Smooth muscle cell of the brain vasculature (primary cell): ENCODE results near the gene PIP5K1A.
"Not testable (repeated sequence)": the region's sequence is repeated elsewhere in the genome, so short reads cannot be mapped to it uniquely, and the experiment has no call there.

ENCODE experiments used
- DNase-seq: peaks from one replicate; pipeline ENCODE4 v3.0.0-alpha.2; 2012; ENCODE audit warnings: low read depth, low spot score

The PIP5K1A gene

GRCh38 chr1:151192047-151192446 lies 6.3 kb upstream of the PIP5K1A start:
- DNase-seq = no peak

DNA sequence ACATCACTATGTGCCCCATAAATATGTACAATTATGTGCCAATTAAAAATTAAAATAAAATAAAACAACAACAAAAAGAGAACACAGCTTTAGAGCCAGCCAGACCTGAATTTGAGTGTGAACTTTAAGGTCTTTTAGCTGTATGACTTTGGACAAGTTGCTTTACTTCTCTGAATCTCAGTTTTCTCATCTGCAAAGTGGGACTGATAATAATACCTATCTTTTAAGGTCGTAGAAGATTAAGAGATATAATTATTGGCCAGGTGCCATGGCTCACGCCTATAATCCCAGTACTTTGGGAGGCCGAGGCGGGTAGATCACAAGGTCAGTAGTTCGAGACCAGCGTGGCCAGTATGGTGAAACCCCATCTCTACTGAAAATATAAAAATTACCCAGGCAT lies 5.0 kb upstream of the PIP5K1A start:
- no peak for DNase-seq

- DNase-seq = no peak
Observed at GRCh38 chr1:151193856-151194255, 4.5 kb upstream of the PIP5K1A start.

DNA sequence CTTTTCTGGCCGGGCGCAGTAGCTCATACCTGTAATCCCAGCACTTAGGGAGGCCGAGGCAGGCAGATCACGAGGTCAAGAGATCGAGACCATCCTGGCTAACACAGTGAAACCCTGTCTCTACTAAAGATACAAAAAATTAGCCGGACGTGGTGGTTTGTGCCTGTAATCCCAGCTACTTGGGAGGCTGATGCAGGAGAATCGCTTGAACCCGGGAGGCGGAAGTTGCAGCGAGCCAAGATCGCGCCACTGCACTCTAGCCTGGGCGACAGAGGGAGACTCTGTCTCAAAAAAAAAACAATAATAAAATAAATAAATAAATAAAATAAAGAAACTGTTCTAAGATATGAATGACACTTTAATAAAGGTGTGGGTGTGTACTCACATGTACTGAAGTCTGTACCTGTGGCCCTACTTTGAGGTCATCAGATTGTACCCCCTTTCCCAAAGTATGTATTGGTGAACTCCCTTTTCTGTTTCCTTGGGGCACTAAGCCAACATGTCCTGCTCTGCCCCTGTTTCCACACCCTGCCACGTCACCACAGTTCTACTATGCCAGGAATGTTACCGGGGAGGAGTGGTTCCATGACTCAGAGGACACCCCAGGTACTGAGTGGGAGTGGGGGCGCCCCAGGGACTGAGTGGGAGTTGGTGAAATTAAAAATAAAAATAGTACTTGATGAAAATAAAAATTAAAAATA lies 3.3 kb upstream of the PIP5K1A start:
- DNase-seq = not testable (repeated sequence)

- peak; percentile 79 for DNase-seq
Observed at GRCh38 chr1:151196292-151196800, 2.0 kb upstream of the PIP5K1A start.

- DNase-seq = no peak
Observed at GRCh38 chr1:151197863-151198253, 494 bp upstream of the PIP5K1A start.

DNA sequence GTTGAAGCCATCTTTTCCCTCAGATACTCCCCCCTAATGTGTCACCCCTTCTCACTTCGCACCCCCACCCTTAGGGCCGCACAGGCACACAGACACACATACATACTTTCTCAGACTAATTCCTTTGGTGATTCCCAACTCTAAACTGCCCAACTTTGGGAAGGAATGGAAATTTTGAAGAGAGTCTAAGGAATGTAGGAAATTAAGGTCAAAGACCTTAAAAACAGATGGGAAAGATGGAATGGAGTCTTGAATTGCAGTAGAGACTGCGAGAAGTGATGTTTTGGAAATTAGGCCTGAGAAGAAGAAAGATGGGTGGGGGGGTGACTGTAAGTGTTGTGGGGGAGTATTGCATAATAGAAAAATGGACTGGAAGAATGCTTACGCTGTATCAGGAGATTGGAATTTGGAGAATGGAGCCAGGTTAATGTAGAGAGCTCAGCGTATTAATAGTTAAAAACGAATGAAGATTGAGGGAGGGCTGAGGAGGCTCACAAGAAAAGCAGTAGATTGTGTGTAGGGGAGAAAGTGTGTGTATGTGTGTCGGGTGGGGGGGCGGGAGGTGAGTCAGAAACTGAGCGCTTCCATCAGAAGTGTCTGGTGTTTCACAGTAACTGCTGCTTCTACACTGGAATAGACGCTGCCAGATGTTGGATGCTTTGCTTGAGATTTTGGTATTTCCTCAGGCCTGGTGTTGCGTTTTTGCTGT lies 1.7 kb downstream of the PIP5K1A start:
- no peak for DNase-seq

GRCh38 chr1:151205381-151205965 lies 7.1 kb downstream of the PIP5K1A start:
- DNase-seq = not testable (repeated sequence)

DNA sequence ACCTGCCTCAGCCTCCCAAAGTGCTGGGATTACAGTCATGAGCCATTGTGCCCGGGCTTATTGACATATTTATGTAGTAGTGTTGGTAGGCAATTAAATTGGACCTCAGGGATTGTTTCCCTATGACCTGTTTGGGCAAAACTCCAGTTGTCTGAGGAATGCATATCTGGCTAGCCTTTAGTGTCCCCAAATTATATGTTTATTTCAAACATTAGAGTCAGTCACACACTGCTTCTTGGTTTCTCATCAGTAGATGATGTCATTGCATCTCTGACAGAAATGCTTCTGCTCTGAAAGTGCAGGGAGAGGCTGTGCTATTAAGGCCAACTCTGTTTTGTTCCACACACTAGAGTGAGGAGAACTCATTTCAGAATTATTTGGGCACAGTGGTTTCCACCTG lies 12.5 kb downstream of the PIP5K1A start:
- DNase-seq = no peak

GRCh38 chr1:151211972-151212705 lies 13.8 kb downstream of the PIP5K1A start:
- no peak for DNase-seq

GRCh38 chr1:151213560-151213959 lies 15.2 kb downstream of the PIP5K1A start:
- no peak for DNase-seq

- DNase-seq = no peak
Observed at GRCh38 chr1:151221616-151222015, 23.3 kb downstream of the PIP5K1A start.

DNA sequence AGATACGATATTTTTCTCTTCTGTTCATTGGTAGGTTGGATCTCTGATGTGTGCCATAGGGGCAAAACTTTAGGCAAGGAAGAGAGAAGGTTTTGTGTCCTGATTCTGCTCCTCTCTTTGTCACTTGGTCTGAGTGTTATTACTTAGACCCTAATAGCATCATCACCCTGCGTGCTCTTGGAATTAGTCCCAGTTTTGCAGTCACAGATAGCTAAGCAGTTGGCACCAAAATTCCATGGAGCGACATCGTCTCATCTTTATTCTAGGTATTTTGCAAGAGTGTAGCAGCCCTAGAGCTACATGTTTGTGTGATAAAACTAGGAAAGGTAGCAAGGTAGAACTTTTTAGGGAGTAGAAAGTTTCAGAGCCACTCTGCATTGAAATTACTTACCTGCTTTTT lies 23.8 kb downstream of the PIP5K1A start:
- DNase-seq = no peak

DNA sequence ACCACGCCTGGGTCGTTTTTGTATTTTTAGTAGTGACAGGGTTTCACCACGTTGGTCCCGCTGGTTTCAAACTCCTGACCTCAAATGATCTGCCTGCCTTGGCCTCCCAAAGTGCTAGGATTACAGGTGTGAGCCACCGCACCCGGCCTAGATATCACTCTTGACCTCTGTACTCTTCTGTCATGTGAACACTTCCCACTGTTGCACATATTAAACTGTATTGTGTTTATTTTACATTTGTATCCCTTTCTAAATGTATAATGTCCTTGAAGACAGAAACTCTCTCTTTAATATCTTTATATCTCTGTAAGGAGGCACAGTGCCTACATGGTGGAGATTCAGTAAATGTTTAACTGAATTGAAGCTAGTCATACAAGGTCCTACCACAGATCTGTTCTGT lies 36.9 kb downstream of the PIP5K1A start:
- DNase-seq = no peak

DNA sequence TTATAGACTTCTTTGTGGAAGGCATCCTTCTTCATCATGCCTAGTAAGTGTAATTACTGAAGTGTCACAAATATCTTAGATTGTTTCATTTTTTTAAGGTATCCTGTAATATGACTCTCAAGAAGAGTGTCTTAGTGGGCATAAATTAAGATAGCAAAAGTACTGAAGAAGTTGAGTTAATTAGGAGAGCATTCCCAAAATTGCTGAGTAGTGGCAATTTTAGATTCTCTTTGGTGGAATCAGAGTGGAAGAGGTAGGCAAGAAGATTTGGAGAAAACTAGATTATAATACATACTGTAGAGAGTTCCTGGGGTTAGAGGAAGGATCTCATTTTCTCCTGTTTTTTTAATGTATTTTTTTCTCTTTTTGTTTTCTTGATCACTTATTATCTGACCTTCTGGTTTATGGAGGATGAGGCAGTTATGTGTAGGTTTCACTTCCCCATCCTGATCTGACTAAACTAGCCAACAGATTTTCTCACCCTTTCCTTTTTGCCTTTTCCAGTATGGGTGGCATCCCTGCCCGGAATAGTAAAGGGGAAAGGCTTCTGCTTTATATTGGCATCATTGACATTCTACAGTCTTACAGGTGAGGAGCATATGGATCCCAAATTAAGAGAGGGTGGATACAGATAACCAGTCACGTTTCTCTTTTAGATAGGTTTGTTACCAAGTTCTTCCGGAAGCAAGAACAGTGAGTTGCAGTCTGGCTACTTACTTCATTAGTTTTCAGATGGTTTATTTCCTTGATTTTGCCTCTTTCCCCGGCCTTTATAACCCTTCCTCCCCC lies 39.5 kb downstream of the PIP5K1A start:
- no peak for DNase-seq

GRCh38 chr1:151238467-151238739 lies 40.1 kb downstream of the PIP5K1A start:
- DNase-seq = peak; percentile 24

GRCh38 chr1:151242442-151242841 lies 44.1 kb downstream of the PIP5K1A start:
- DNase-seq = no peak

- no peak for DNase-seq
Observed at GRCh38 chr1:151243683-151244216, 45.4 kb downstream of the PIP5K1A start.

DNA sequence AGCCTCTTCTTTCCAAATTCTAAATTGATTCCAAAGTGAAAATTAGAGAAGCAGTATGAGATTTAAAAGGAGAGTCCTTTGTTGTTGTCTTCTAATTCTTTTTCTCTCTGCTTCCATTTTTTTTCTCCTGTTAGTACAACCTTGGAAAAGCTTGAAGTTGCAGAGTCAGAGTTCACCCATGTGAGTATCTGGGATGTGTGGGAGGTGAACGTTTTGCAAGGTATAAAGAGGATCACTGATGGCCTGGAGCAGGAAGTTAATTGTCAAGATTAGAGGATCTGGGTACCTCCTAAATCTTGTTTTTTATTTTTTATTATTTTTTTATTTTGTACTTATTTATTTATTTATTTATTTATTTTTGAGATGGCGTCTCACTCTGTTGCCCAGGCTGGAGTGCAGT lies 48.4 kb downstream of the PIP5K1A start:
- no peak for DNase-seq

- DNase-seq = peak; percentile 47
Observed at GRCh38 chr1:151251656-151252470, 53.5 kb downstream of the PIP5K1A start.
